Liver (tissue), 9 donors: ENCODE measurements around the gene NDRG4. TPM values are rescaled to one million over a fixed set of nuclear protein-coding genes. Genes with fewer than 3 reads are reported as not detected.

Experiments
- DNase-seq: peaks from one replicate; pipeline ENCODE4 v3.0.0-alpha.2; 2017; ENCODE audit warnings: low spot score
- H3K27ac ChIP-seq, 2 donors: one replicate each; pipeline ENCODE4 v1.7.0; 2013; ENCODE audit warnings: inconsistent platforms in 2 of 2, low read length in 2 of 2, control low read depth in 1 of 2, low read depth in 1 of 2, mild to moderate bottlenecking in 1 of 2
- H3K27me3 ChIP-seq, 4 donors: one replicate each; pipeline versions ENCODE4 v1.6.1 to v1.7.0; 2013; ENCODE audit warnings: low read length in 3 of 4, inconsistent platforms in 1 of 4, mild to moderate bottlenecking in 1 of 4, moderate library complexity in 1 of 4; ENCODE audit not compliant: control insufficient read depth in 4 of 4, insufficient read depth in 4 of 4
- H3K36me3 ChIP-seq, 4 donors: one replicate each; pipeline versions ENCODE4 v1.6.1 to v1.7.0; 2013; ENCODE audit warnings: low read length in 3 of 4, mild to moderate bottlenecking in 3 of 4, low read depth in 1 of 4, moderate library complexity in 1 of 4; ENCODE audit not compliant: control insufficient read depth in 4 of 4, insufficient read depth in 3 of 4
- H3K4me1 ChIP-seq, 4 donors: one replicate each; pipeline versions ENCODE4 v1.6.1 to v1.7.0; 2013; ENCODE audit warnings: low read length in 3 of 4, mild to moderate bottlenecking in 3 of 4, moderate library complexity in 1 of 4; ENCODE audit not compliant: control insufficient read depth in 4 of 4, insufficient read depth in 4 of 4
- H3K4me3 ChIP-seq, 3 donors: one replicate each; pipeline versions ENCODE4 v1.6.1 to v1.7.0; 2013; ENCODE audit warnings: low read length in 3 of 3, control low read depth in 1 of 3, low read depth in 1 of 3, mild to moderate bottlenecking in 1 of 3
- H3K9ac ChIP-seq, 2 donors: one replicate each; pipeline ENCODE4 v1.7.0; 2013; ENCODE audit warnings: low read length in 2 of 2, mild to moderate bottlenecking in 2 of 2, moderate library complexity in 2 of 2, control low read depth in 1 of 2, low read depth in 1 of 2
- H3K9me3 ChIP-seq, 4 donors: one replicate each; pipeline versions ENCODE4 v1.6.1 to v1.7.0; 2013; ENCODE audit warnings: low read length in 3 of 4; ENCODE audit not compliant: control insufficient read depth in 4 of 4
- ATF3 ChIP-seq: IDR thresholded peaks from 2 replicates; pipeline ENCODE4 v1.6.1; 2016; ENCODE audit warnings: antibody characterized with exemption
- CTCF ChIP-seq: fragments of 150-350 bp; IDR thresholded peaks from 2 replicates; pipeline ENCODE4 v1.5.1; 2017; ENCODE audit warnings: improper control_type of control experiment, low read depth, low read length; ENCODE audit not compliant: missing input control
- EGR1 ChIP-seq, 2 donors: IDR thresholded peaks; 2 replicates each; pipeline ENCODE4 v1.6.1; 2016 to 2018; ENCODE audit warnings: antibody characterized with exemption in 2 of 2, low read depth in 2 of 2
- FOXA1 ChIP-seq: IDR thresholded peaks from 2 replicates; pipeline ENCODE4 v1.6.1; 2016; ENCODE audit warnings: antibody characterized with exemption
- FOXA2 ChIP-seq: IDR thresholded peaks from 2 replicates; pipeline ENCODE4 v1.6.1; 2016; ENCODE audit warnings: antibody characterized with exemption
- GABPA ChIP-seq, 2 donors: IDR thresholded peaks in 1 of 2; conservative IDR thresholded peaks in 1 of 2; 2 replicates each; pipeline ENCODE4 v1.6.1; 2016; ENCODE audit warnings: antibody characterized with exemption in 2 of 2, mild to moderate bottlenecking in 1 of 2, moderate library complexity in 1 of 2
- HNF4A ChIP-seq, 2 donors: conservative IDR thresholded peaks; 2 replicates each; pipeline ENCODE4 v1.6.1; 2016; ENCODE audit warnings: antibody characterized with exemption in 2 of 2, mild to moderate bottlenecking in 2 of 2
- HNF4G ChIP-seq: IDR thresholded peaks from 2 replicates; pipeline ENCODE4 v1.6.1; 2016; ENCODE audit warnings: antibody characterized with exemption
- JUND ChIP-seq, 2 donors: IDR thresholded peaks; 2 replicates each; pipeline ENCODE4 v1.6.1; 2016; ENCODE audit warnings: antibody characterized with exemption in 2 of 2
- MAX ChIP-seq: IDR thresholded peaks from 2 replicates; pipeline ENCODE4 v1.6.1; 2016; ENCODE audit warnings: antibody characterized with exemption
- NR2F2 ChIP-seq: IDR thresholded peaks from 2 replicates; pipeline ENCODE4 v1.6.1; 2016; ENCODE audit warnings: antibody characterized with exemption
- RAD21 ChIP-seq, 2 donors: IDR thresholded peaks; 2 replicates each; pipeline ENCODE4 v1.6.1; 2016; ENCODE audit warnings: antibody characterized with exemption in 2 of 2, mild to moderate bottlenecking in 2 of 2
- REST ChIP-seq: IDR thresholded peaks from 2 replicates; pipeline ENCODE4 v1.6.1; 2016; ENCODE audit warnings: antibody characterized with exemption, mild to moderate bottlenecking
- RXRA ChIP-seq, 2 donors: IDR thresholded peaks; 2 replicates each; pipeline ENCODE4 v1.6.1; 2017 to 2018; ENCODE audit warnings: antibody characterized with exemption in 2 of 2, mild to moderate bottlenecking in 1 of 2
- SP1 ChIP-seq: IDR thresholded peaks from 2 replicates; pipeline ENCODE4 v1.6.1; 2018; ENCODE audit warnings: antibody characterized with exemption, mild to moderate bottlenecking
- TAF1 ChIP-seq: conservative IDR thresholded peaks from 2 replicates; pipeline ENCODE4 v1.6.1; 2016; ENCODE audit warnings: antibody characterized with exemption, mild to moderate bottlenecking
- YY1 ChIP-seq: IDR thresholded peaks from 2 replicates; pipeline ENCODE4 v1.6.1; 2016; ENCODE audit warnings: antibody characterized with exemption, mild to moderate bottlenecking
- ZBTB33 ChIP-seq: IDR thresholded peaks from 2 replicates; pipeline ENCODE4 v1.6.1; 2016; ENCODE audit warnings: antibody characterized with exemption
- WGBS: extraction: QIAGEN DNeasy Blood & Tissue Kit; methylation state at CpG from one replicate; pipeline ENCODE4 v1.1.7; 2013; 5-methylcytosine and 5-hydroxymethylcytosine counted together
- polyA plus RNA-seq, 2 donors: library from polyadenylated mRNA; stranded (reverse) in 1 of 2; unstranded in 1 of 2; fragments of 200-250 nt in 1 of 2; fragments of >200 nt in 1 of 2; fragmentation: Nextera tagmentation in 1 of 2; extraction: Ambion mirVana in 1 of 2; gene quantifications; one replicate each; pipeline versions ENCODE4 v1.2.1 to v1.2.3, GENCODE V29; 2013 to 2015
- total RNA-seq, 2 donors: library from RNA; depleted of rRNA; stranded (reverse); fragments of >200 nt; gene quantifications; one replicate each; pipeline ENCODE4 v1.2.3, GENCODE V29; 2014
- donor health status: healthy.
- donor health status: healthy.
- donor health status: healthy.
- donor health status: healthy.
- donor health status: healthy.

NDRG4 gene
- total and polyA plus RNA-seq, 4 donors = 0.40 to 1.1 (median 0.86) TPM

GRCh38 chr16:58455750-58456149, 44.2 kb upstream of the NDRG4 start:
- TF ChIP-seq JUND (IDR thresholded peaks at IDR 0.05) = no peak
- no peak for TF ChIP-seq RXRA (IDR thresholded peaks at IDR 0.05)
- TF ChIP-seq ZBTB33 = no peak
- TF ChIP-seq MAX = no peak
- TF ChIP-seq TAF1 = no peak
- TF ChIP-seq YY1 = no peak
- TF ChIP-seq RAD21 (IDR thresholded peaks at IDR 0.05) = no peak
- Histone ChIP-seq H3K9ac (no peak overlapping the region), H3K36me3 (no peaks in the 10 kb centered on the region), H3K4me1 (no peaks in the 10 kb centered on the region), H3K27me3 (no peaks in the 10 kb centered on the region), H3K27ac (no peak overlapping the region), H3K9me3 (no peaks in the 10 kb centered on the region), H3K4me3 (no peak overlapping the region)
- WGBS = 79% methylated on average over 2 of the region's 2 CpGs
- no peak for DNase-seq

GRCh38 chr16:58456193-58456592, 43.8 kb upstream of the NDRG4 start:
- no peaks in the 10 kb centered on the region for H3K4me1 ChIP-seq

GRCh38 chr16:58458606-58459343, 41.2 kb upstream of the NDRG4 start:
- 89% methylated on average over 10 of the region's 10 CpGs for WGBS
- Histone ChIP-seq H3K27ac (no peak overlapping the region), H3K4me3 (no peak overlapping the region), H3K9ac (no peak overlapping the region), H3K27me3 (peaks cover 0 to 3% (median 0%) of the 10 kb centered on the region in 4 donors), H3K36me3 (no peaks in the 10 kb centered on the region), H3K9me3 (no peaks in the 10 kb centered on the region), H3K4me1 (peaks cover 1 to 4% (median 3%) of the 10 kb centered on the region in 4 donors)
- DNase-seq = no peak
- TF ChIP-seq HNF4A (conservative IDR thresholded peaks at IDR 0.05) (no peak), ATF3 (no peak), CTCF (no peak), GABPA (IDR thresholded peaks at IDR 0.05 in 1 of 2, conservative IDR thresholded peaks at IDR 0.05 in 1 of 2) (no peak), REST (no peak), EGR1 (IDR thresholded peaks at IDR 0.05; ENCODE audit: low read depth in 2 of 2) (no peak), MAX (no peak), JUND (IDR thresholded peaks at IDR 0.05) (no peak), FOXA2 (no peak), FOXA1 (no peak), YY1 (no peak), NR2F2 (no peak), HNF4G (no peak)

More at GRCh38 chr16:58456193-58456592, 43.8 kb upstream of the NDRG4 start:
- Histone ChIP-seq H3K36me3 (no peaks in the 10 kb centered on the region), H3K9ac (no peak overlapping the region), H3K9me3 (no peaks in the 10 kb centered on the region), H3K27me3 (no peaks in the 10 kb centered on the region), H3K27ac (no peak overlapping the region), H3K4me3 (no peak overlapping the region)
- DNase-seq = no peak
- TF ChIP-seq ATF3 (no peak), FOXA1 (no peak), SP1 (peak; percentile 20), NR2F2 (peak; percentile 98)
- 41% methylated on average over 3 of the region's 3 CpGs for WGBS
